HepG2 (cell line): ENCODE data around the gene GAPDH. TPM values are rescaled to one million over a fixed set of nuclear protein-coding genes. Genes with fewer than 3 reads are reported as not detected.
A peak's percentile ranks its signal among the peaks of the same experiment; 100 is the strongest.

Source experiments
- AHDC1 ChIP-seq: sonication (generic); formaldehyde crosslinking; IDR thresholded peaks from 2 replicates; pipeline ENCODE4 v1.5.1; 2020; ENCODE audit warnings: mild to moderate bottlenecking, missing genetic modification reagents, borderline replicate concordance
- BRF2 ChIP-seq: sonication (generic); formaldehyde crosslinking; IDR thresholded peaks from 2 replicates; pipeline ENCODE4 v1.8.1; 2022; ENCODE audit warnings: mild to moderate bottlenecking, missing genetic modification reagents
- FOXO4 ChIP-seq: sonication (generic); formaldehyde crosslinking; conservative IDR thresholded peaks from 2 replicates; pipeline ENCODE4 v1.8.1; 2023; ENCODE audit warnings: missing genetic modification reagents
- GATA4 ChIP-seq: sonication (generic); IDR thresholded peaks from 2 replicates; pipeline ENCODE4 v1.6.1; 2016; ENCODE audit warnings: antibody characterized with exemption, low read depth, borderline replicate concordance
- IRF9 ChIP-seq: sonication (generic); formaldehyde crosslinking; IDR thresholded peaks from 2 replicates; pipeline ENCODE4 v1.8.0; 2022; ENCODE audit warnings: missing genetic modification reagents, mild to moderate bottlenecking, borderline replicate concordance
- KLF12 ChIP-seq: sonication (generic); formaldehyde crosslinking; IDR thresholded peaks from 2 replicates; pipeline ENCODE4 v1.4.0; 2020; ENCODE audit warnings: missing genetic modification reagents, borderline replicate concordance
- RBM39 ChIP-seq: fragments of 200-400 bp; formaldehyde crosslinking; IDR thresholded peaks from one replicate; pipeline ENCODE4 v1.6.1; 2018; ENCODE audit warnings: antibody characterized with exemption, mild to moderate bottlenecking, low read depth, low read length; ENCODE audit not compliant: poor library complexity, severe bottlenecking
- RFX5 ChIP-seq: IDR thresholded peaks from 2 replicates; pipeline ENCODE4 v1.6.1; 2011; ENCODE audit warnings: low read depth, low read length, improper control_type of control experiment
- SIN3B ChIP-seq: fragments of 150-350 bp; IDR thresholded peaks from 2 replicates; pipeline ENCODE4 v1.6.1; 2014; ENCODE audit warnings: low read length
- SUZ12 ChIP-seq: fragments of 150-350 bp; IDR thresholded peaks from 2 replicates; pipeline ENCODE4 v1.6.1; 2014; ENCODE audit warnings: low read depth, low read length
- ZBTB7B ChIP-seq: sonication (generic); formaldehyde crosslinking; IDR thresholded peaks from 2 replicates; pipeline ENCODE4 v1.4.0; 2020; ENCODE audit warnings: missing genetic modification reagents
- ZNF160 ChIP-seq: sonication (generic); formaldehyde crosslinking; IDR thresholded peaks from 2 replicates; pipeline ENCODE4 v1.8.0; 2022; ENCODE audit warnings: mild to moderate bottlenecking, inconsistent platforms, missing genetic modification reagents
- ZNF256 ChIP-seq: sonication (generic); formaldehyde crosslinking; conservative IDR thresholded peaks from 2 replicates; pipeline ENCODE4 v1.4.0; 2020; ENCODE audit warnings: missing genetic modification reagents
- ZNF713 ChIP-seq: sonication (generic); formaldehyde crosslinking; IDR thresholded peaks from 2 replicates; pipeline ENCODE4 v1.4.0; 2020; ENCODE audit warnings: mild to moderate bottlenecking, missing genetic modification reagents
- ZNF749 ChIP-seq: sonication (generic); formaldehyde crosslinking; IDR thresholded peaks from 2 replicates; pipeline ENCODE4 v1.8.0; 2022; ENCODE audit warnings: mild to moderate bottlenecking, missing genetic modification reagents, moderate library complexity, borderline replicate concordance
- polyA plus RNA-seq, 8 experiments: library from polyadenylated mRNA; depleted of rRNA in 3 of 8; stranded (reverse) in 7 of 8; unstranded in 1 of 8; fragments of >200 nt; fragmentation: Illumina TruSeq in 4 of 8; extraction: Trizol in 4 of 8; gene quantifications; 2 replicates each; pipeline versions ENCODE4 v1.2.1 to v1.2.3, GENCODE V29; 2011 to 2016; ENCODE audit warnings: low read depth in 4 of 8, missing spikeins in 1 of 8, mixed read lengths in 1 of 8; ENCODE audit not compliant: insufficient read depth in 1 of 8
- total RNA-seq, 5 experiments: library from RNA; depleted of rRNA; stranded (reverse); fragments of >200 nt; fragmentation: Illumina TruSeq; extraction: Trizol; gene quantifications; 2 replicates each; pipeline ENCODE4 v1.2.3, GENCODE V29; 2016; ENCODE audit warnings: low read depth in 1 of 5
- TF ChIP-seq, protein P1 (sequence below): sonication (generic); formaldehyde crosslinking; conservative IDR thresholded peaks from 2 replicates; pipeline ENCODE4 v1.8.0; 2022; ENCODE audit warnings: low read depth, missing genetic modification reagents
- TF ChIP-seq, protein P2 (sequence below): IDR thresholded peaks from 2 replicates; pipeline ENCODE4 v1.6.1; 2016

GAPDH gene
- total and polyA plus RNA-seq, 2 of the 13 experiments (the other 11 are each of a cell fraction or from before 2014, with no cell fraction given) = 3,038 to 12,722 TPM

DNA sequence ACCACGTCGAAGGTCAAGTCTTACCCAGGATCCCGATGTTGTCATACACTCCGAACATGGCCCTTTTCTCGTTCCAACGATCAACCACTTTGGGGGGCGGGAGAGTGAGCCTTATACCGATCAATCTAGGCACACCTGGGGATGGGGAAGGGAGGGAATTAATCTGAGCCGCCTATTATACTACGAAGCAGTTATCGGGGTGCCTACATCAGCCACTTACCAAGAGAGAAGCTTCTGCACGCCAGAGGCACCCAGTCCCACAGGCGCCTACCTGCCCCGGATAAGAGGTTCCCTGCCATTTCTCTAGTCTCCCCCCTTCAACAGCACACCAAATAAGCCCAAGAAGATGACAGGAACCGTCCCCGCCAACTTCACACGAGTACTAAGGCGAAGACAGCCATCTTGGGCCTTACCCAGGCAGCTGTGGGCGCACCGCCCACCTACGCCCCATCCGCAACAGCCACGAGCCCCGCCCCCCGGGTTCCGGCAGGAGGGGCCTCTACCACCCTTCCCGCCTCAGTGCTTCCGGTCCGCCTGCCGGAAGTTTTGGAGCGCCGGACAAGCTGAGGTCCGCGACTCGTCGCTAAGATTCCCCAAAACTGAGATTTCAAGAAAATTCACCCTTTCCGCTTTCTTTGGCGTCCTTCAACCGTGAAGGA is 41.4 kb upstream of the GAPDH start, which contains the start of gene MRPL51 (continued):
- TF ChIP-seq, protein P1, sequence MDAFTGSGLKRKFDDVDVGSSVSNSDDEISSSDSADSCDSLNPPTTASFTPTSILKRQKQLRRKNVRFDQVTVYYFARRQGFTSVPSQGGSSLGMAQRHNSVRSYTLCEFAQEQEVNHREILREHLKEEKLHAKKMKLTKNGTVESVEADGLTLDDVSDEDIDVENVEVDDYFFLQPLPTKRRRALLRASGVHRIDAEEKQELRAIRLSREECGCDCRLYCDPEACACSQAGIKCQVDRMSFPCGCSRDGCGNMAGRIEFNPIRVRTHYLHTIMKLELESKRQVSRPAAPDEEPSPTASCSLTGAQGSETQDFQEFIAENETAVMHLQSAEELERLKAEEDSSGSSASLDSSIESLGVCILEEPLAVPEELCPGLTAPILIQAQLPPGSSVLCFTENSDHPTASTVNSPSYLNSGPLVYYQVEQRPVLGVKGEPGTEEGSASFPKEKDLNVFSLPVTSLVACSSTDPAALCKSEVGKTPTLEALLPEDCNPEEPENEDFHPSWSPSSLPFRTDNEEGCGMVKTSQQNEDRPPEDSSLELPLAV (CRISPR knock-in tag) = no peak
- TF ChIP-seq SUZ12 (no peak), ZNF160 (CRISPR knock-in tag) (peak; percentile 34; the same call in 1 of the 2 replicates), KLF12 (CRISPR knock-in tag) (0 out of 2 replicates have a peak, but pooled peaks have one; percentile 0), GATA4 (peak; percentile 50; the same call in 1 of the 2 replicates), ZBTB7B (CRISPR knock-in tag) (peak; percentile 42), BRF2 (CRISPR knock-in tag) (no peak), ZNF256 (peak; percentile 28; the same call in 1 of the 2 replicates), ZNF713 (CRISPR knock-in tag) (no peak), FOXO4 (CRISPR knock-in tag) (no peak), ZNF749 (no peak), IRF9 (no peak), SIN3B (peak; percentile 77), RFX5 (peak; percentile 28; the same call in 1 of the 2 replicates), RBM39 (no peak), AHDC1 (CRISPR knock-in tag) (no peak; the same call in 1 of the 2 replicates)
- TF ChIP-seq, protein P2, sequence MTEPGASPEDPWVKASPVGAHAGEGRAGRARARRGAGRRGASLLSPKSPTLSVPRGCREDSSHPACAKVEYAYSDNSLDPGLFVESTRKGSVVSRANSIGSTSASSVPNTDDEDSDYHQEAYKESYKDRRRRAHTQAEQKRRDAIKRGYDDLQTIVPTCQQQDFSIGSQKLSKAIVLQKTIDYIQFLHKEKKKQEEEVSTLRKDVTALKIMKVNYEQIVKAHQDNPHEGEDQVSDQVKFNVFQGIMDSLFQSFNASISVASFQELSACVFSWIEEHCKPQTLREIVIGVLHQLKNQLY (CRISPR knock-in tag) = no peak
